ENCODE measurements around the gene GPC1.
"Not testable (repeated sequence)": the region's sequence is repeated elsewhere in the genome, so short reads cannot be mapped to it uniquely, and the experiment has no call there.

- TF ChIP-seq, protein P1, sequence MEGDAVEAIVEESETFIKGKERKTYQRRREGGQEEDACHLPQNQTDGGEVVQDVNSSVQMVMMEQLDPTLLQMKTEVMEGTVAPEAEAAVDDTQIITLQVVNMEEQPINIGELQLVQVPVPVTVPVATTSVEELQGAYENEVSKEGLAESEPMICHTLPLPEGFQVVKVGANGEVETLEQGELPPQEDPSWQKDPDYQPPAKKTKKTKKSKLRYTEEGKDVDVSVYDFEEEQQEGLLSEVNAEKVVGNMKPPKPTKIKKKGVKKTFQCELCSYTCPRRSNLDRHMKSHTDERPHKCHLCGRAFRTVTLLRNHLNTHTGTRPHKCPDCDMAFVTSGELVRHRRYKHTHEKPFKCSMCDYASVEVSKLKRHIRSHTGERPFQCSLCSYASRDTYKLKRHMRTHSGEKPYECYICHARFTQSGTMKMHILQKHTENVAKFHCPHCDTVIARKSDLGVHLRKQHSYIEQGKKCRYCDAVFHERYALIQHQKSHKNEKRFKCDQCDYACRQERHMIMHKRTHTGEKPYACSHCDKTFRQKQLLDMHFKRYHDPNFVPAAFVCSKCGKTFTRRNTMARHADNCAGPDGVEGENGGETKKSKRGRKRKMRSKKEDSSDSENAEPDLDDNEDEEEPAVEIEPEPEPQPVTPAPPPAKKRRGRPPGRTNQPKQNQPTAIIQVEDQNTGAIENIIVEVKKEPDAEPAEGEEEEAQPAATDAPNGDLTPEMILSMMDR (IDR thresholded peaks at IDR 0.05) = not testable (repeated sequence)
- TF ChIP-seq POLR2A (IDR thresholded peaks at IDR 0.05) = not testable (repeated sequence)
These were observed 61.6 kb downstream of the GPC1 start for GRCh38 chr2:240497082-240497481.

All from uterus (tissue), 2 donors.